Left lung (tissue), 10 donors: ENCODE data around the gene OAF. TPM values are rescaled to one million over a fixed set of nuclear protein-coding genes. Genes with fewer than 3 reads are reported as not detected.
"Not testable (repeated sequence)": the region's sequence is repeated elsewhere in the genome, so short reads cannot be mapped to it uniquely, and the experiment has no call there.

ENCODE experiments used
- ATAC-seq: fragments of 200-7000 bp; cut with Tn5 transposase; one replicate; pipeline ENCODE4 v1.9.1; 2020; ENCODE audit warnings: moderate library complexity
- DNase-seq, 4 donors: peaks; one replicate each; pipeline ENCODE4 v3.0.0-alpha.2; 2013 to 2020
- H3K27ac ChIP-seq, 2 donors: fragments of 200-600 bp; sonication (generic) in 1 of 2; one replicate each; pipeline versions ENCODE4 v1.5.0 to v1.8.0; 2020 to 2021
- H3K27me3 ChIP-seq, 2 donors: fragments of 200-600 bp; sonication (generic) in 1 of 2; one replicate each; pipeline versions ENCODE4 v1.5.0 to v1.8.0; 2020 to 2021
- H3K36me3 ChIP-seq, 2 donors: fragments of 200-600 bp; sonication (generic) in 1 of 2; one replicate each; pipeline versions ENCODE4 v1.5.0 to v1.8.0; 2020 to 2021
- H3K4me1 ChIP-seq, 2 donors: fragments of 200-600 bp; one replicate each; pipeline ENCODE4 v1.8.0; 2021
- H3K4me3 ChIP-seq, 2 donors: fragments of 200-600 bp; sonication (generic) in 1 of 2; one replicate each; pipeline versions ENCODE4 v1.5.0 to v1.8.0; 2020 to 2021; ENCODE audit warnings: mild to moderate bottlenecking in 1 of 2
- H3K9me3 ChIP-seq, 2 donors: fragments of 200-600 bp; sonication (generic) in 1 of 2; one replicate each; pipeline versions ENCODE4 v1.5.0 to v1.8.0; 2020 to 2021
- CTCF ChIP-seq, 2 donors: fragments of 200-600 bp; sonication (generic) in 1 of 2; IDR thresholded peaks; one replicate each; pipeline versions ENCODE4 v1.5.0 to v1.8.0; 2021; ENCODE audit warnings: antibody characterized with exemption in 2 of 2
- intact Hi-C, 2 donors: fragments of 100-400 bp; cut with DNase I; formaldehyde crosslinking; loops; one replicate each; pipeline versions ENCODE4 v1.11.2 to v1.14.2; 2022
- polyA plus RNA-seq, 6 donors: library from polyadenylated mRNA; unstranded; fragments of 120-200 nt; gene quantifications; one replicate each; pipeline ENCODE4 v1.2.1, GENCODE V29; 2013; ENCODE audit not compliant: insufficient read length in 6 of 6
- total RNA-seq, 2 donors: library from RNA; stranded (reverse); fragmentation: NEBNext Ultra II Directional; extraction: Animal tissue kit (Norgen Biotek cat#: 25700); gene quantifications; one replicate each; pipeline ENCODE4 v1.2.1, GENCODE V29; 2021
- donor health status: DM: no; HTN: yes; CAD: no.
- donor health status: DM: no; HTN: no; CAD: no.

The OAF gene
- total and polyA plus RNA-seq, 8 donors: 19.5 to 38.0 (median 28.0) TPM

DNA sequence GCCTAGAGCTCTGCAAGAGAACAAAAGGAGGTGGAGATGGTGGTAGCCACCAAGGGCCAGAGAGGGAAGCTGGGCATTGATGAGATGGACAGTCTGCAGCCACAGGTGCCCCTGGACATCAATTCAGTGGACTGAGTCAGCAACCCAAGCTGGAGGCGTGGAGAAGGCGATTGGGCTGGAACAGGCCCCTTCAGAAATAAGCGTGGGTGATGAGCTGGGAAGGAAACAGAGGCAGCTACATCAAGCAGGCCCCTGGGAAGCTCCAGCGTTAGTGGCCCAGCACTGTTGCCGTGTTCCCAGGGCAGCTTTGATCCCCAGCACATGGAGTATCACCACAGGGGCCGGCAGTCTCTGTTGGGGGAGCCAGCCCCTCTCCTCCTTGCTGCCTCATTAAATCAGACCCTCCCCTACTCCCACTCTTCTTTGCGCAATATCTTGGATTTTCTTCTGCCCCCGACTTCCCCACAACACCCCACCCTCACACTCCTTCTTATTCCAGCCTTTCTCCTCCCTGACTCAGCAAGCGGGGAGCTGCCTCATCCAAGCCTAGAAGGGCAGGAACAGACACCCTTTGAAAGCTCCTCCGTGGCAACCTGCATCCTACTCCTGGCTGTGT, 31.7 kb upstream of the OAF start:
- Histone ChIP-seq H3K27ac (no peak overlapping the region), H3K9me3 (no peaks in the 10 kb centered on the region), H3K27me3 (peaks cover 0 to 11% of the 10 kb centered on the region in 2 donors), H3K4me1 (no peaks in the 10 kb centered on the region), H3K4me3 (no peak overlapping the region), H3K36me3 (no peaks in the 10 kb centered on the region)
- TF ChIP-seq CTCF (IDR thresholded peaks at IDR 0.05): no peak
- intact Hi-C loops: no loop called here
- DNase-seq (no peak), ATAC-seq (peak; percentile 22)

DNA sequence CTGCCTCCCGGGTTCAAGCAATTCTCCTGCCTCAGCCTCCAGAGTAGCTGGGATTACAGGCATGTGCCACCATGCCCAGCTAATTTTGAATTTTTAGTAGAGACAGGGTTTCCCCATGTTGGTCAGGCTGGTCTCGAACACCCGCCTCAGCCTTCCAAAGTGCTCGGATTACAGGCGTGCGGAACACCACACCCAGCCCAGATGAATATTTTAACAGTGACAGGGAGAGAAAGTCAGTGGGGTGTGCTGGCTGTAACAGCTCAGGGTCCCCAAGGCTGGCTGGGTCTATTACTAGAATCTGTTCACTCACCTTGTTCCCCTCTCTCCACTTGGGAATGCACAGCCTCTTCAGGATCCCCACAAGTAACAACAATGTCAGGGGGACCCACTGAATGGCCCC, 30.8 kb upstream of the OAF start:
- H3K4me3 ChIP-seq, H3K36me3 ChIP-seq, intact Hi-C loops, DNase-seq, H3K9me3 ChIP-seq, ATAC-seq, H3K4me1 ChIP-seq, H3K27me3 ChIP-seq: not testable (repeated sequence)
- peak overlapping the region in 1 of 2 donors; percentile 8 for H3K27ac ChIP-seq

DNA sequence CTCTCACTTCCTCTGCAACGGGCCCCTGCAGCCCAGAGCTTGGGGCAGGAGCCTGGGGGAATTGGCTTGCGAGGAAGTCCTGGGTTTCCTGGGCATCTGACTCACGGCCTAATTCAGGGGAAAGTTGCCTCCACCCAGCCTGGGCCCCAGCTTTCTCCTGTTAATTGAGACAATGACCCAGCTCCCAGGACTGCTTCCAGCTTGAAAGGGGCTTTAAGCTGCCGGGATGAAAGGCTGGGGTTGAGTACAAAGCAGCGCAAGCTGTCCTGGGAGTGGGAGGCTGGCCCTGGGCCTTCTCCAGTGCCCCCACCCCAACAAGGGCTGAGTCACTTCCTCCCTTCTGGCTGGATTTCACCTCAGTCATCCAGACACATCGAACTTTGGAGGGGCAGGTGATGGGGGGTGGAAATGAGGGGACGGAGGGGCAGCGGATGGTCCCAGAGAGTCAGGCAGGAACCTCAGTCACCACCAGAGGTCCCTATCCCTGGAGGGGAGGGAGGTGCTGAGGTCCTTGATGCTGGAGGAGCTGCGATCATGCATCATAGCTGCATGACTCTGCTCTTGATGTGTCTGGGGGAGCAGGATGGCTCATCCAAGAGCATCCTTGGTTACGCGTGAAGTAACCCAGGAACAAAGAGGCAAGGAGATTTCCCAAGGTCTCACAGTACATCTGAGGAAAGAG, 30.1 kb upstream of the OAF start:
- intact Hi-C loops: no loop called here
- ATAC-seq: no peak
- Histone ChIP-seq H3K27ac (peak overlapping the region in 1 of 2 donors; percentile 8), H3K27me3 (peaks cover 0 to under 1% of the 10 kb centered on the region in 2 donors), H3K4me1 (peaks cover 0 to 3% of the 10 kb centered on the region in 2 donors), H3K36me3 (no peaks in the 10 kb centered on the region), H3K9me3 (no peaks in the 10 kb centered on the region), H3K4me3 (no peak overlapping the region)
- peak in 1 of 4 donors; percentile 25 for DNase-seq
- no peak for TF ChIP-seq CTCF (IDR thresholded peaks at IDR 0.05)

- Histone ChIP-seq H3K27me3 (no peaks in the 10 kb centered on the region), H3K9me3 (no peaks in the 10 kb centered on the region), H3K27ac (no peak overlapping the region), H3K36me3 (no peaks in the 10 kb centered on the region), H3K4me1 (peaks cover 0 to 5% of the 10 kb centered on the region in 2 donors), H3K4me3 (no peak overlapping the region)
- ATAC-seq (no peak), DNase-seq (no peak)
- intact Hi-C loops: no loop called here
- TF ChIP-seq CTCF (IDR thresholded peaks at IDR 0.05): no peak
Measured at GRCh38 chr11:120181376-120181975, 29.4 kb upstream of the OAF start.

GRCh38 chr11:120182372-120182771, 28.5 kb upstream of the OAF start:
- peaks cover 0 to 5% of the 10 kb centered on the region in 2 donors for H3K4me1 ChIP-seq

More at GRCh38 chr11:120182372-120182771, 28.5 kb upstream of the OAF start:
- intact Hi-C loops: no loop called here
- DNase-seq (no peak), ATAC-seq (no peak)
- no peaks in the 10 kb centered on the region for H3K27me3 ChIP-seq
- H3K9me3 ChIP-seq: no peaks in the 10 kb centered on the region
- H3K27ac ChIP-seq: no peak overlapping the region
- no peak overlapping the region for H3K4me3 ChIP-seq
- TF ChIP-seq CTCF (IDR thresholded peaks at IDR 0.05): no peak
- H3K36me3 ChIP-seq: no peaks in the 10 kb centered on the region
